ENCODE measurements around the gene CACNG3. TPM values are rescaled to one million over a fixed set of nuclear protein-coding genes. Genes with fewer than 3 reads are reported as not detected.

Gene CACNG3
- total RNA-seq, 2 experiments from 2014 or later: not detected

DNA sequence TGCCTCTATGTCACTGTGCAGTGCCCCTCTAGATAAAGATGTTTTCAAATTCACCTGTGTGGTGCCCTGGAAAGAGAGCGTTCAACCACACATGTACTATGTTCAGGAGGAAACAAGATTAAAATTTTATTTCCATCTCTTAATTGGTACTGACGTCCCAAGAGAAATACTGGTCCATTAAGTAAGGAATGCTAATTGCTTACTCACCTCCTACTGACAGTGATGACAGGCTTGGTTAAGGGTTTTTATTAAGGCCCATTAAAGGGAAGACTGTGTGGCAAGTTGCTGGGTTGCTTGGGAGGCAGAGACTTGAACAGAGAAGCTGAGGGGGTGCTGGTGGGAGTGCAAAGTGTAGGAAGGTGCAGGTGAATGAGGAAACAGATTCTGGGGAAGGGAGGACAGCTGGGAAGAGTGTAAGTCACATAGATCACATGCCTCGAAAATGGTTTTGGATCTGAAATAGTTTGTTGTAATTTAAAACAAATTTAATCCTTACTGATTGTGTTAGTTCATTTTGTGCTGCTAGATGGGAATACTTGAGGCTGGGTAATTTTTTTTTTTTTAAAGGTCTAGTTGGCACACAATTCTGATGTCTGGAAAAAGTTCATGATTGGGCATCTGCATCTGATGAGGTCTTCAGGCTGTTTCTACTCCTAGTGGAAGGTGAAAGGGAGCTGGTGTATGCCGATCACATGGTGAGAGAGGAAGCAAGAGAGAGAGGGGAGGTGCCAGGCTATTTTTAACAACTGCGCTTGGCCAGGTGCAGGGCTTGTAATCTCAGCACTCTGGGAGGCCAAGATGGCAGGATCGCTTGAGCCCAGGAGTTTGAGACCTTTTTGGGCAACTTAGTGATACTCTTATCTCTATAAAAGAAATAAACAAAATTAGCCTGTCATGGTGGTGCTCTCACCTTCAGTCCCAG, 140.5 kb downstream of the CACNG3 start:
- POLR2A ChIA-PET: no interaction called here
- no peak for DNase-seq

DNA sequence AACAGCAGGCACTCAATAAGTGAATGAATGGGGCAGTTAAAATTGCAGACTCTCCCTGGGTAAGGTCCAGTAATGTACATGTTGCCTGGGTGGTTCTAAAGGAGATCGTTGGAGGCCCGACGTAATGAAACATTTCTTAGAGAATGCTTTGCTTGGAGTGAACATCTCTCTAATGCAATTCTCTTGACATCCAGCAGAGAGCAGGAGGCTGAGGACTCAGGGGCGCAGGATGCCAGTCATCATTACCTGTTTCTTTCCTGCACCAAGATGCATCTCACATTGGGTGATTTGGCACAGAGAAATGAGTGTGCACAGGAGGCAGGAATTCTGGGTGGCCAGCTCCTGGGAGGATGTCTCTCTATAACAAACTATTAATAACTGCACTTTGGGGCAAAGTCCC, 152.9 kb downstream of the CACNG3 start:
- H3K27me3 Mint-ChIP-seq: peaks cover 2% of the 10 kb centered on the region
- H3K4me1 Mint-ChIP-seq: no peaks in the 10 kb centered on the region
- H3K36me3 Mint-ChIP-seq (ENCODE audit: low read depth): no peaks in the 10 kb centered on the region
- ChIA-PET CTCF (interaction anchor here (0.5 kb wide), 1 partner anchor 105 kb away, joined by 3 read pairs; no protein-coding TSS in a partner anchor), POLR2A (no interaction called here)
- H3K27ac Mint-ChIP-seq: no peak overlapping the region
- H3K4me3 Mint-ChIP-seq: no peak overlapping the region
- H3K9me3 Mint-ChIP-seq: no peaks in the 10 kb centered on the region
- DNase-seq: no peak

More for the DNA sequence above, 140.5 kb downstream of the CACNG3 start:
- CTCF ChIA-PET: no interaction called here
- Mint-ChIP-seq H3K27ac (no peak overlapping the region), H3K4me1 (no peaks in the 10 kb centered on the region), H3K27me3 (peaks cover 16% of the 10 kb centered on the region), H3K36me3 (ENCODE audit: low read depth) (no peaks in the 10 kb centered on the region), H3K9me3 (no peaks in the 10 kb centered on the region), H3K4me3 (no peak overlapping the region)
